GM13976 (cell line): Measurements from ENCODE around the gene SERPINB1.

Experiments used
- DNase-seq: peaks from one replicate; pipeline ENCODE4 v3.0.0; 2012; ENCODE audit warnings: low spot score
- CTCF ChIP-seq: IDR thresholded peaks from 2 replicates; pipeline ENCODE4 v1.5.1; 2012; ENCODE audit warnings: borderline replicate concordance, mild to moderate bottlenecking; ENCODE audit not compliant: insufficient read depth; ENCODE audit errors: extremely low read depth, missing control alignments, control extremely low read depth
- in situ Hi-C: fragments of 300-500 bp; cut with MboI; formaldehyde crosslinking; loops from one replicate; pipeline ENCODE4 v1.12.0; 2022; ENCODE audit warnings: low sequenced_read_pairs, mixed read lengths, inconsistent platforms; ENCODE audit not compliant: unreplicated experiment

SERPINB1 gene

GRCh38 chr6:2852921-2853322 lies 11.3 kb upstream of the SERPINB1 start:
- TF ChIP-seq CTCF = no peak
- no peak for DNase-seq

GRCh38 chr6:2852514-2852855 lies 10.8 kb upstream of the SERPINB1 start:
- in situ Hi-C loops = no loop called here
- DNase-seq = no peak
- TF ChIP-seq CTCF = no peak

More at GRCh38 chr6:2852921-2853322, 11.3 kb upstream of the SERPINB1 start:
- in situ Hi-C loops = no loop called here

GRCh38 chr6:2851727-2852513 lies 10.3 kb upstream of the SERPINB1 start:
- TF ChIP-seq CTCF = no peak
- in situ Hi-C loops = no loop called here
- DNase-seq = no peak

GRCh38 chr6:2850538-2851113 lies 9.0 kb upstream of the SERPINB1 start:
- in situ Hi-C loops = no loop called here
- TF ChIP-seq CTCF = no peak

GRCh38 chr6:2848851-2849250 lies 7.2 kb upstream of the SERPINB1 start:
- in situ Hi-C loops = loop anchor here (5.0 kb wide), 1 partner anchor 63 kb away; no protein-coding TSS in a partner anchor
- no peak for DNase-seq
- TF ChIP-seq CTCF = no peak

More at GRCh38 chr6:2850538-2851113, 9.0 kb upstream of the SERPINB1 start:
- no peak for DNase-seq

GRCh38 chr6:2845880-2846208 lies 4.2 kb upstream of the SERPINB1 start:
- in situ Hi-C loops = loop anchor here (5.0 kb wide), 1 partner anchor 66 kb away; no protein-coding TSS in a partner anchor
- DNase-seq = no peak
- no peak for TF ChIP-seq CTCF
